SU-DHL-6 (cell line): Measurements from ENCODE around the gene ERN2.

Experiments
- H2AFZ ChIP-seq: fragments of 200-600 bp; sonication (generic); 2 replicates; pipeline ENCODE4 v1.6.1; 2014; ENCODE audit warnings: low read depth, mild to moderate bottlenecking, moderate library complexity, mixed read lengths, antibody characterized with exemption, low read length; ENCODE audit not compliant: severe bottlenecking
- H3F3A ChIP-seq: fragments of 200-600 bp; shearing (Covaris generic); 2 replicates; pipeline ENCODE4 v1.6.0; 2016; ENCODE audit warnings: antibody characterized with exemption, mild to moderate bottlenecking; ENCODE audit not compliant: insufficient read depth
- H3K27ac ChIP-seq: fragments of 200-600 bp; sonication (generic); 2 replicates; pipeline ENCODE4 v1.5.1; 2016; ENCODE audit warnings: low read depth, mild to moderate bottlenecking, low read length, moderate library complexity, mixed read lengths
- H3K27me3 ChIP-seq: fragments of 200-600 bp; sonication (generic), shearing (Covaris generic); 2 replicates; pipeline ENCODE4 v1.6.0; 2014; ENCODE audit warnings: mild to moderate bottlenecking, low read length
- H3K36me3 ChIP-seq: fragments of 200-600 bp; sonication (generic); 2 replicates; pipeline ENCODE4 v1.6.1; 2014; ENCODE audit warnings: mild to moderate bottlenecking, low read length, mixed read lengths
- H3K4me2 ChIP-seq: fragments of 300-600, 200-600 bp; shearing (Covaris generic), sonication (generic); 2 replicates; pipeline ENCODE4 v1.6.0; 2014; ENCODE audit warnings: low read length, low read depth, mild to moderate bottlenecking; ENCODE audit not compliant: poor library complexity, severe bottlenecking
- H3K4me3 ChIP-seq: fragments of 200-600 bp; sonication (generic); 2 replicates; pipeline ENCODE4 v1.5.1; 2014; ENCODE audit warnings: antibody characterized with exemption, low read length, mild to moderate bottlenecking, mixed read lengths; ENCODE audit not compliant: insufficient read depth, poor library complexity, severe bottlenecking
- H3K79me2 ChIP-seq: fragments of 200-600 bp; sonication (generic); 2 replicates; pipeline ENCODE4 v1.6.1; 2014; ENCODE audit warnings: mild to moderate bottlenecking, low read length, moderate library complexity; ENCODE audit not compliant: insufficient read depth
- H3K9ac ChIP-seq: fragments of 200-600 bp; sonication (generic); 2 replicates; pipeline ENCODE4 v1.7.0; 2014; ENCODE audit warnings: mild to moderate bottlenecking, low read length
- H3K9me2 ChIP-seq: fragments of 200-600 bp; sonication (generic); replicated peaks from 2 replicates; pipeline ENCODE4 v1.6.1; 2014; ENCODE audit warnings: low read length; ENCODE audit not compliant: insufficient read depth
- H3K9me3 ChIP-seq: fragments of 200-600 bp; sonication (generic); 2 replicates; pipeline ENCODE4 v1.6.1; 2014; ENCODE audit warnings: low read length, mixed read lengths; ENCODE audit not compliant: insufficient read depth
- H4K20me1 ChIP-seq: fragments of 200-600 bp; sonication (generic); 2 replicates; pipeline ENCODE4 v1.6.1; 2014; ENCODE audit warnings: low read depth, mild to moderate bottlenecking, antibody characterized with exemption, low read length, moderate library complexity, mixed read lengths
- EZH2phosphoT487 ChIP-seq: fragments of 200-600 bp; sonication (generic), shearing (Covaris generic); conservative IDR thresholded peaks from 2 replicates; pipeline ENCODE4 v1.6.1; 2018; ENCODE audit warnings: mild to moderate bottlenecking, antibody characterized with exemption, low read length, moderate library complexity, mixed read lengths
- TF ChIP-seq, protein P1 (sequence below): fragments of 200-600 bp; sonication (generic); IDR thresholded peaks from one replicate; pipeline ENCODE4 v1.5.1; 2017; ENCODE audit warnings: antibody characterized with exemption, mild to moderate bottlenecking, low read length, moderate library complexity; ENCODE audit not compliant: insufficient read depth, poor library complexity, severe bottlenecking

ERN2 gene

DNA sequence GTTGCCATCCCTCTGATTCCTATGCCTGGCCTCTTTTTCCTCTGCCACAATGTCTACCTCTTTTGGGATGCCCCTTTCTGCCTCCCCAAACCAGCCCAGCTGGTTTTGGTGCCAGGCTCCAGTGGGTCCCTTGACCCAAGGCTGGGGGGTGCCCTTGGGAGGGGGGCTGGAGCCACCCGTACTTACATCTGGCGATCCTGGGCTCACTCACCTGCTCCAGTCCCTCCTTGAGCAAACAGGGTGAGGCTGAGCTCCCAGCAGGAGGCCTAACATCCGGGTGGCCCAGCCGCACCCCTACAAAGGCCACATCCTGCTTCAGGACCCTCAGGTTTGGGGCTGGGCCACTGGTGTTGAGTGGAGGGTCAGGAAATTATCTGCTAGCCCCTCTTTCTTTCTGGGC, 1.2 kb downstream of the ERN2 start:
- H3K9me3 ChIP-seq = no peaks in the 10 kb centered on the region; the same call in 1 of the 2 replicates
- H3K36me3 ChIP-seq = no peaks in the 10 kb centered on the region
- H3K9ac ChIP-seq = no peak overlapping the region
- H3K79me2 ChIP-seq = no peaks in the 10 kb centered on the region
- H3F3A ChIP-seq = no peaks in the 10 kb centered on the region
- H3K4me2 ChIP-seq = no peak overlapping the region
- H3K4me3 ChIP-seq = no peak overlapping the region
- no peak for TF ChIP-seq EZH2phosphoT487
- TF ChIP-seq, protein P1, sequence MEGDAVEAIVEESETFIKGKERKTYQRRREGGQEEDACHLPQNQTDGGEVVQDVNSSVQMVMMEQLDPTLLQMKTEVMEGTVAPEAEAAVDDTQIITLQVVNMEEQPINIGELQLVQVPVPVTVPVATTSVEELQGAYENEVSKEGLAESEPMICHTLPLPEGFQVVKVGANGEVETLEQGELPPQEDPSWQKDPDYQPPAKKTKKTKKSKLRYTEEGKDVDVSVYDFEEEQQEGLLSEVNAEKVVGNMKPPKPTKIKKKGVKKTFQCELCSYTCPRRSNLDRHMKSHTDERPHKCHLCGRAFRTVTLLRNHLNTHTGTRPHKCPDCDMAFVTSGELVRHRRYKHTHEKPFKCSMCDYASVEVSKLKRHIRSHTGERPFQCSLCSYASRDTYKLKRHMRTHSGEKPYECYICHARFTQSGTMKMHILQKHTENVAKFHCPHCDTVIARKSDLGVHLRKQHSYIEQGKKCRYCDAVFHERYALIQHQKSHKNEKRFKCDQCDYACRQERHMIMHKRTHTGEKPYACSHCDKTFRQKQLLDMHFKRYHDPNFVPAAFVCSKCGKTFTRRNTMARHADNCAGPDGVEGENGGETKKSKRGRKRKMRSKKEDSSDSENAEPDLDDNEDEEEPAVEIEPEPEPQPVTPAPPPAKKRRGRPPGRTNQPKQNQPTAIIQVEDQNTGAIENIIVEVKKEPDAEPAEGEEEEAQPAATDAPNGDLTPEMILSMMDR = no peak
- H3K9me2 ChIP-seq = no peaks in the 10 kb centered on the region
- no peaks in the 10 kb centered on the region for H3K27me3 ChIP-seq
- no peak overlapping the region for H2AFZ ChIP-seq
- H3K27ac ChIP-seq = no peak overlapping the region
- no peaks in the 10 kb centered on the region for H4K20me1 ChIP-seq

DNA sequence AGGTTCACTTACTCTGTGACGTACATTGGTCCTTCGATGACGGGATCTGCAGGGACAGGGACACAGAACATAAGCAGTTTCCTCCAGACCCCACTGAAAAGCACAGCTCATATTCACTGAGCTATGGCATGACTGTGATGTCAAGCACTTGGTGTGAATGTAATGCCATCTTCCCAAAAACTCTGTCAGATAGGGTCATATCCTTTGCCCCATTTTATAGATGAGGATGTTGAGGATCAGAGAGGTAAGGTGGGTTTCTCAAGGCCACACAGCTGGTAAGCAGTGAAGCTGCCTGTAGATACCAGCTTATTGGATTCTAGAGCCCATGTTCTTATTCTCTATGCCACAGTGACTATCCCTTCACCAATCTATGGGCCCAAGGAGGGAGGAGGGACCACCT, 2.5 kb downstream of the ERN2 start:
- H3K4me3 ChIP-seq = no peak overlapping the region
- no peak overlapping the region for H3K27ac ChIP-seq
- H4K20me1 ChIP-seq = no peaks in the 10 kb centered on the region
- no peak overlapping the region for H3K9ac ChIP-seq
- H3F3A ChIP-seq = no peaks in the 10 kb centered on the region
- no peak overlapping the region for H3K4me2 ChIP-seq
- TF ChIP-seq, protein P1 = no peak
- no peak for TF ChIP-seq EZH2phosphoT487
- H2AFZ ChIP-seq = no peak overlapping the region
- no peaks in the 10 kb centered on the region for H3K9me2 ChIP-seq
- H3K27me3 ChIP-seq = no peaks in the 10 kb centered on the region
- no peaks in the 10 kb centered on the region for H3K79me2 ChIP-seq
- no peaks in the 10 kb centered on the region for H3K36me3 ChIP-seq
- H3K9me3 ChIP-seq = no peaks in the 10 kb centered on the region; the same call in 1 of the 2 replicates

DNA sequence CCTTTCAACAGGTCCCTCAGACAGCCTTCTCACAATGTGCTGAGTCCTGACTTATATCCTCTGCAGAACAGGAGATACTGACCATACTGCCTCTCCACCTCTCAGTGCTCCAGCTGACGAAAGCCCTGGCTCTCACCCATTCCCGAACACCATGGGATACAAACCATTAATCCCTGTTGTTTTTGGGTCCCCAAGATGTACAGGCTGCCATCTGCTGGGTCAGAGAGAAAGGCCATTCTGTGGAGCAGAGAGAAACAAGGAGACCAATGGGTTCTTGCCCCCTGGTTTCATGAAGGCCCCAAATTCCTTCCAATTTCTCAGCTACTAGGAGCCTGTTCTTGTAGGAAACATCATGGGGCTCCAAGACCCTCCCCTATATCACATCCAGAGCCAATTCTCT, 3.0 kb downstream of the ERN2 start:
- no peaks in the 10 kb centered on the region for H3F3A ChIP-seq
- no peak overlapping the region for H3K4me3 ChIP-seq
- H3K79me2 ChIP-seq = no peaks in the 10 kb centered on the region
- no peaks in the 10 kb centered on the region for H3K27me3 ChIP-seq
- TF ChIP-seq, protein P1 = no peak
- no peak for TF ChIP-seq EZH2phosphoT487
- no peaks in the 10 kb centered on the region for H3K36me3 ChIP-seq
- no peaks in the 10 kb centered on the region for H4K20me1 ChIP-seq
- H3K9me3 ChIP-seq = no peaks in the 10 kb centered on the region; the same call in 1 of the 2 replicates
- no peak overlapping the region for H2AFZ ChIP-seq
- no peaks in the 10 kb centered on the region for H3K9me2 ChIP-seq
- H3K27ac ChIP-seq = no peak overlapping the region
- H3K9ac ChIP-seq = no peak overlapping the region
- H3K4me2 ChIP-seq = no peak overlapping the region
